Liver (tissue), 9 donors: ENCODE measurements around the gene HSPA2. TPM values are rescaled to one million over a fixed set of nuclear protein-coding genes. Genes with fewer than 3 reads are reported as not detected.
A peak's percentile ranks its signal among the peaks of the same experiment; 100 is the strongest.

ENCODE experiments used
- DNase-seq: peaks from one replicate; pipeline ENCODE4 v3.0.0-alpha.2; 2017; ENCODE audit warnings: low spot score
- H3K27ac ChIP-seq, 2 donors: one replicate each; pipeline ENCODE4 v1.7.0; 2013; ENCODE audit warnings: inconsistent platforms in 2 of 2, low read length in 2 of 2, control low read depth in 1 of 2, low read depth in 1 of 2, mild to moderate bottlenecking in 1 of 2
- H3K27me3 ChIP-seq, 4 donors: one replicate each; pipeline versions ENCODE4 v1.6.1 to v1.7.0; 2013; ENCODE audit warnings: low read length in 3 of 4, inconsistent platforms in 1 of 4, mild to moderate bottlenecking in 1 of 4, moderate library complexity in 1 of 4; ENCODE audit not compliant: control insufficient read depth in 4 of 4, insufficient read depth in 4 of 4
- H3K36me3 ChIP-seq, 4 donors: one replicate each; pipeline versions ENCODE4 v1.6.1 to v1.7.0; 2013; ENCODE audit warnings: low read length in 3 of 4, mild to moderate bottlenecking in 3 of 4, low read depth in 1 of 4, moderate library complexity in 1 of 4; ENCODE audit not compliant: control insufficient read depth in 4 of 4, insufficient read depth in 3 of 4
- H3K4me1 ChIP-seq, 4 donors: one replicate each; pipeline versions ENCODE4 v1.6.1 to v1.7.0; 2013; ENCODE audit warnings: low read length in 3 of 4, mild to moderate bottlenecking in 3 of 4, moderate library complexity in 1 of 4; ENCODE audit not compliant: control insufficient read depth in 4 of 4, insufficient read depth in 4 of 4
- H3K4me3 ChIP-seq, 3 donors: one replicate each; pipeline versions ENCODE4 v1.6.1 to v1.7.0; 2013; ENCODE audit warnings: low read length in 3 of 3, control low read depth in 1 of 3, low read depth in 1 of 3, mild to moderate bottlenecking in 1 of 3
- H3K9ac ChIP-seq, 2 donors: one replicate each; pipeline ENCODE4 v1.7.0; 2013; ENCODE audit warnings: low read length in 2 of 2, mild to moderate bottlenecking in 2 of 2, moderate library complexity in 2 of 2, control low read depth in 1 of 2, low read depth in 1 of 2
- H3K9me3 ChIP-seq, 4 donors: one replicate each; pipeline versions ENCODE4 v1.6.1 to v1.7.0; 2013; ENCODE audit warnings: low read length in 3 of 4; ENCODE audit not compliant: control insufficient read depth in 4 of 4
- ATF3 ChIP-seq: IDR thresholded peaks from 2 replicates; pipeline ENCODE4 v1.6.1; 2016; ENCODE audit warnings: antibody characterized with exemption
- CTCF ChIP-seq: fragments of 150-350 bp; IDR thresholded peaks from 2 replicates; pipeline ENCODE4 v1.5.1; 2017; ENCODE audit warnings: improper control_type of control experiment, low read depth, low read length; ENCODE audit not compliant: missing input control
- EGR1 ChIP-seq, 2 donors: IDR thresholded peaks; 2 replicates each; pipeline ENCODE4 v1.6.1; 2016 to 2018; ENCODE audit warnings: antibody characterized with exemption in 2 of 2, low read depth in 2 of 2
- FOXA1 ChIP-seq: IDR thresholded peaks from 2 replicates; pipeline ENCODE4 v1.6.1; 2016; ENCODE audit warnings: antibody characterized with exemption
- FOXA2 ChIP-seq: IDR thresholded peaks from 2 replicates; pipeline ENCODE4 v1.6.1; 2016; ENCODE audit warnings: antibody characterized with exemption
- GABPA ChIP-seq, 2 donors: IDR thresholded peaks in 1 of 2; conservative IDR thresholded peaks in 1 of 2; 2 replicates each; pipeline ENCODE4 v1.6.1; 2016; ENCODE audit warnings: antibody characterized with exemption in 2 of 2, mild to moderate bottlenecking in 1 of 2, moderate library complexity in 1 of 2
- HNF4A ChIP-seq, 2 donors: conservative IDR thresholded peaks; 2 replicates each; pipeline ENCODE4 v1.6.1; 2016; ENCODE audit warnings: antibody characterized with exemption in 2 of 2, mild to moderate bottlenecking in 2 of 2
- HNF4G ChIP-seq: IDR thresholded peaks from 2 replicates; pipeline ENCODE4 v1.6.1; 2016; ENCODE audit warnings: antibody characterized with exemption
- JUND ChIP-seq, 2 donors: IDR thresholded peaks; 2 replicates each; pipeline ENCODE4 v1.6.1; 2016; ENCODE audit warnings: antibody characterized with exemption in 2 of 2
- MAX ChIP-seq: IDR thresholded peaks from 2 replicates; pipeline ENCODE4 v1.6.1; 2016; ENCODE audit warnings: antibody characterized with exemption
- NR2F2 ChIP-seq: IDR thresholded peaks from 2 replicates; pipeline ENCODE4 v1.6.1; 2016; ENCODE audit warnings: antibody characterized with exemption
- RAD21 ChIP-seq, 2 donors: IDR thresholded peaks; 2 replicates each; pipeline ENCODE4 v1.6.1; 2016; ENCODE audit warnings: antibody characterized with exemption in 2 of 2, mild to moderate bottlenecking in 2 of 2
- REST ChIP-seq: IDR thresholded peaks from 2 replicates; pipeline ENCODE4 v1.6.1; 2016; ENCODE audit warnings: antibody characterized with exemption, mild to moderate bottlenecking
- RXRA ChIP-seq, 2 donors: IDR thresholded peaks; 2 replicates each; pipeline ENCODE4 v1.6.1; 2017 to 2018; ENCODE audit warnings: antibody characterized with exemption in 2 of 2, mild to moderate bottlenecking in 1 of 2
- SP1 ChIP-seq: IDR thresholded peaks from 2 replicates; pipeline ENCODE4 v1.6.1; 2018; ENCODE audit warnings: antibody characterized with exemption, mild to moderate bottlenecking
- TAF1 ChIP-seq: conservative IDR thresholded peaks from 2 replicates; pipeline ENCODE4 v1.6.1; 2016; ENCODE audit warnings: antibody characterized with exemption, mild to moderate bottlenecking
- YY1 ChIP-seq: IDR thresholded peaks from 2 replicates; pipeline ENCODE4 v1.6.1; 2016; ENCODE audit warnings: antibody characterized with exemption, mild to moderate bottlenecking
- ZBTB33 ChIP-seq: IDR thresholded peaks from 2 replicates; pipeline ENCODE4 v1.6.1; 2016; ENCODE audit warnings: antibody characterized with exemption
- WGBS: extraction: QIAGEN DNeasy Blood & Tissue Kit; methylation state at CpG from one replicate; pipeline ENCODE4 v1.1.7; 2013; 5-methylcytosine and 5-hydroxymethylcytosine counted together
- polyA plus RNA-seq, 2 donors: library from polyadenylated mRNA; stranded (reverse) in 1 of 2; unstranded in 1 of 2; fragments of 200-250 nt in 1 of 2; fragments of >200 nt in 1 of 2; fragmentation: Nextera tagmentation in 1 of 2; extraction: Ambion mirVana in 1 of 2; gene quantifications; one replicate each; pipeline versions ENCODE4 v1.2.1 to v1.2.3, GENCODE V29; 2013 to 2015
- total RNA-seq, 2 donors: library from RNA; depleted of rRNA; stranded (reverse); fragments of >200 nt; gene quantifications; one replicate each; pipeline ENCODE4 v1.2.3, GENCODE V29; 2014
- donor health status: healthy.
- donor health status: healthy.
- donor health status: healthy.
- donor health status: healthy.
- donor health status: healthy.

The HSPA2 gene
- total RNA-seq (1 to 10 TPM; 3.4 to 5.6 TPM), polyA plus RNA-seq (1 to 10 TPM; 1.2 to 4.8 TPM)

GRCh38 chr14:64540208-64541202 lies at the start of gene HSPA2:
TSS of gene HSPA2 (plus strand) at chr14:64540741. CDS start at chr14:64540850, 109 bp downstream.
- H3K27me3 ChIP-seq = peaks cover 0 to 4% (median 0%) of the 10 kb centered on the region in 4 donors
- peak within 1 kb of the TSS; percentile 48 to 64 (median 54) for H3K4me3 ChIP-seq
- peak; percentile 98 for DNase-seq
- peaks cover 0 to 12% (median 2%) of the 10 kb centered on the region in 4 donors for H3K4me1 ChIP-seq
- no peaks in the 10 kb centered on the region for H3K36me3 ChIP-seq
- H3K9me3 ChIP-seq = peaks cover 0 to 11% (median 3%) of the 10 kb centered on the region in 4 donors
- peak within 1 kb of the TSS in 1 of 2 donors; percentile 63 for H3K9ac ChIP-seq
- WGBS = 10% methylated on average over 79 of the region's 79 CpGs
- TF ChIP-seq EGR1 (IDR thresholded peaks at IDR 0.05; ENCODE audit: low read depth in 2 of 2) (peak in 1 of 2 donors; percentile 20), FOXA2 (peak; percentile 72), NR2F2 (peak; percentile 35), HNF4A (conservative IDR thresholded peaks at IDR 0.05) (peak; percentile 70 to 80), TAF1 (peak; percentile 98), RAD21 (IDR thresholded peaks at IDR 0.05) (peak; percentile 81 to 84), YY1 (no peak), HNF4G (peak; percentile 42), RXRA (IDR thresholded peaks at IDR 0.05) (peak; percentile 56 to 61), ATF3 (peak; percentile 20), REST (peak; percentile 89), JUND (IDR thresholded peaks at IDR 0.05) (no peak), MAX (peak; percentile 80), ZBTB33 (peak; percentile 89), GABPA (IDR thresholded peaks at IDR 0.05 in 1 of 2, conservative IDR thresholded peaks at IDR 0.05 in 1 of 2) (no peak), SP1 (peak; percentile 99), CTCF (peak; percentile 76), FOXA1 (peak; percentile 59)
- peak within 1 kb of the TSS; percentile 71 to 86 for H3K27ac ChIP-seq
